HS-5 (cell line): ENCODE measurements around the gene APOL1.

Experiments
- DNase-seq: peaks from one replicate; pipeline ENCODE4 v3.0.0-alpha.2; 2012; ENCODE audit warnings: low read depth

Gene APOL1

GRCh38 chr22:36308880-36309279 lies 55.9 kb downstream of the APOL1 start:
- no peak for DNase-seq

GRCh38 chr22:36311386-36312085 lies 58.6 kb downstream of the APOL1 start:
- DNase-seq: no peak

- no peak for DNase-seq
Observed at GRCh38 chr22:36315325-36315724, 62.4 kb downstream of the APOL1 start.

- no peak for DNase-seq
Observed at GRCh38 chr22:36316419-36316818, 63.5 kb downstream of the APOL1 start.
